Measurements from ENCODE around the gene AEN.

DNA sequence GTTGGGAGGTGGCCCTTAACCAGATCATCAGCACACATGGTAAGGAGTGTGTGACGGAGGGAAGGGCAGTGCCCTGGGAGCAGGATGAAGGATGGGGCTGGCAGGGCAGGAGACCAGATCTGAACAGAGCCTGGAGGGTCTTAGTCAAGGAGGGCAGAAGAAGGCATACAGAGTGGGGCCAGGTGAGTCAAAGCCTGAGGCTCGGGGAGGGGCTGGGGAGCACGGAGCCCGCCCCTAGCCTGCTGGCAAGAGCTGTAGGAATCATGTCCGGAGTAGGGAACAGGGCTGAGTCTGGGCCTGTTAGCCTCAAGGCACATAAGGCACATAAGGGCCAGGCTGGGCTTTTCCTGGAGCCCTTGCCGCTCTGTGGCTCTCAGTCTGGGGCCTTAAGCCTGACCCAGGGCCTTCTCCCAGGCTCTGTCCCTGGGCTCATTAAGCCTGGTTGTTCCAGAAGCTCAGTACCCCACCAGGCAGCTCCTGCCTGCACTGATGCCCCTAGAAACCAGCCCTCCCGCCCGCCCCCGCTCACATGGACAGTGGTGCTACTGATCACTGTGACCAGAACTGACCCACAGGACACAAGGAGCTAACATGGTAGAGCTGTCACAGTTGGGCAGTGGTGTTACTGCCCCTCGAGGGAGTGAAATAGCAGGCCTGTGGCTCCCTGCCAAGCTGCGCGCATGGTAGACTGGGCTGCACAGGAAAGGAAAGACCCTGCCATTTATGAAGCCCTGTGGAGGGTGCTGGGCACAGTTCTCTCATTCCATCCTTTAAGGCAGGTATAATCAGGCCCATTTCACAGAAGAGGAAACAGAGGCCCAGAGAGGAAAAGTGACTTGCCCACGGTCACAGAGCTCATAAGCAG is 32.3 kb downstream of the AEN start:
- TF ChIP-seq, protein P1, sequence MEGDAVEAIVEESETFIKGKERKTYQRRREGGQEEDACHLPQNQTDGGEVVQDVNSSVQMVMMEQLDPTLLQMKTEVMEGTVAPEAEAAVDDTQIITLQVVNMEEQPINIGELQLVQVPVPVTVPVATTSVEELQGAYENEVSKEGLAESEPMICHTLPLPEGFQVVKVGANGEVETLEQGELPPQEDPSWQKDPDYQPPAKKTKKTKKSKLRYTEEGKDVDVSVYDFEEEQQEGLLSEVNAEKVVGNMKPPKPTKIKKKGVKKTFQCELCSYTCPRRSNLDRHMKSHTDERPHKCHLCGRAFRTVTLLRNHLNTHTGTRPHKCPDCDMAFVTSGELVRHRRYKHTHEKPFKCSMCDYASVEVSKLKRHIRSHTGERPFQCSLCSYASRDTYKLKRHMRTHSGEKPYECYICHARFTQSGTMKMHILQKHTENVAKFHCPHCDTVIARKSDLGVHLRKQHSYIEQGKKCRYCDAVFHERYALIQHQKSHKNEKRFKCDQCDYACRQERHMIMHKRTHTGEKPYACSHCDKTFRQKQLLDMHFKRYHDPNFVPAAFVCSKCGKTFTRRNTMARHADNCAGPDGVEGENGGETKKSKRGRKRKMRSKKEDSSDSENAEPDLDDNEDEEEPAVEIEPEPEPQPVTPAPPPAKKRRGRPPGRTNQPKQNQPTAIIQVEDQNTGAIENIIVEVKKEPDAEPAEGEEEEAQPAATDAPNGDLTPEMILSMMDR (IDR thresholded peaks at IDR 0.05; ENCODE audit: insufficient read depth, low read depth, low read length) = no peak
- no peak for TF ChIP-seq EZH2 (IDR thresholded peaks at IDR 0.05; ENCODE audit: insufficient read depth, low read length)

All from astrocyte (in vitro differentiated cells and primary cell).